PC-9 (cell line): ENCODE measurements around the gene ARPC1A.
"Not testable (repeated sequence)": the region's sequence is repeated elsewhere in the genome, so short reads cannot be mapped to it uniquely, and the experiment has no call there.

Source experiments
- EZH2 ChIP-seq: fragments of 200-600 bp; sonication (generic); IDR thresholded peaks from 2 replicates; pipeline ENCODE4 v1.8.0; 2017; ENCODE audit warnings: antibody characterized with exemption, low read depth
- TF ChIP-seq, protein P1 (sequence below): fragments of 200-600 bp; sonication (generic); conservative IDR thresholded peaks from 2 replicates; pipeline ENCODE4 v1.6.1; 2017; ENCODE audit warnings: mixed run types, antibody characterized with exemption, mild to moderate bottlenecking, moderate library complexity

- TF ChIP-seq, protein P1, sequence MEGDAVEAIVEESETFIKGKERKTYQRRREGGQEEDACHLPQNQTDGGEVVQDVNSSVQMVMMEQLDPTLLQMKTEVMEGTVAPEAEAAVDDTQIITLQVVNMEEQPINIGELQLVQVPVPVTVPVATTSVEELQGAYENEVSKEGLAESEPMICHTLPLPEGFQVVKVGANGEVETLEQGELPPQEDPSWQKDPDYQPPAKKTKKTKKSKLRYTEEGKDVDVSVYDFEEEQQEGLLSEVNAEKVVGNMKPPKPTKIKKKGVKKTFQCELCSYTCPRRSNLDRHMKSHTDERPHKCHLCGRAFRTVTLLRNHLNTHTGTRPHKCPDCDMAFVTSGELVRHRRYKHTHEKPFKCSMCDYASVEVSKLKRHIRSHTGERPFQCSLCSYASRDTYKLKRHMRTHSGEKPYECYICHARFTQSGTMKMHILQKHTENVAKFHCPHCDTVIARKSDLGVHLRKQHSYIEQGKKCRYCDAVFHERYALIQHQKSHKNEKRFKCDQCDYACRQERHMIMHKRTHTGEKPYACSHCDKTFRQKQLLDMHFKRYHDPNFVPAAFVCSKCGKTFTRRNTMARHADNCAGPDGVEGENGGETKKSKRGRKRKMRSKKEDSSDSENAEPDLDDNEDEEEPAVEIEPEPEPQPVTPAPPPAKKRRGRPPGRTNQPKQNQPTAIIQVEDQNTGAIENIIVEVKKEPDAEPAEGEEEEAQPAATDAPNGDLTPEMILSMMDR, result peak; percentile 72
- TF ChIP-seq EZH2, result not testable (repeated sequence)
Observed at GRCh38 chr7:99415513-99416127, 89.9 kb downstream of the ARPC1A start.
